M059J (cell line): ENCODE data around the gene NUDT16L1. TPM values are rescaled to one million over a fixed set of nuclear protein-coding genes. Genes with fewer than 3 reads are reported as not detected.

Experiments
- DNase-seq: peaks from one replicate; pipeline ENCODE4 v3.0.0-alpha.2; 2012; ENCODE audit warnings: low read depth
- total RNA-seq: library from RNA; depleted of rRNA; stranded (reverse); fragments of >200 nt; shearing (Covaris generic); gene quantifications from 2 replicates; pipeline ENCODE4 v1.2.3, GENCODE V29; 2014

NUDT16L1 gene
- total RNA-seq, 1 experiment from 2014 or later = 25.7 TPM

DNA sequence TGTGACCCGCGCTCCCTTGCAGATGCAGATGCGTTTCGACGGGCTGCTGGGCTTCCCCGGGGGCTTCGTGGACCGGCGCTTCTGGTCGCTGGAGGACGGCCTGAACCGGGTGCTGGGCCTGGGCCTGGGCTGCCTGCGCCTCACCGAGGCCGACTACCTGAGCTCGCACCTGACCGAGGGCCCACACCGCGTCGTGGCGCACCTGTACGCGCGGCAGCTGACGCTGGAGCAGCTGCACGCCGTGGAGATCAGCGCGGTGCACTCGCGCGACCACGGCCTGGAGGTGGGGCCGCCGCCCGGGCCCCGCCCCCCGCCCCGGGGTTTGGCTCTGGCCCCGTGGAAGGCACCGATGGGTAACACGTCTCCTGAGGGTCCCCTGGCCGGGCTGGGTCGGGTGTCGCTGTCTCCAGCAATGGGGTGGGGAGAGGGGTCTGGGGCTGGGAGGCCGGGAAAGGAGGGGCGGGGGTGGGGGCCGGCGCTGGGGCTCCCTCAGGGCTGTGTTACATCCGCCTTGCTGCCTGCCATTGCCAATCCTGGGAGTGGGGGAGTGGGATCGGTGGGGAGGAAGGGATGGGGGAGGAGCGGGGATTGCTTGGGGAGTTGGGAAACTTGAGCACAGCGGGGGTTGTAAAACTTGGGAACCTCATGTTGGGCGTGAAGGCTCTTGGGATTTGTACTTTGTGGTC is 737 bp downstream of the NUDT16L1 start:
- DNase-seq = peak; percentile 36

DNA sequence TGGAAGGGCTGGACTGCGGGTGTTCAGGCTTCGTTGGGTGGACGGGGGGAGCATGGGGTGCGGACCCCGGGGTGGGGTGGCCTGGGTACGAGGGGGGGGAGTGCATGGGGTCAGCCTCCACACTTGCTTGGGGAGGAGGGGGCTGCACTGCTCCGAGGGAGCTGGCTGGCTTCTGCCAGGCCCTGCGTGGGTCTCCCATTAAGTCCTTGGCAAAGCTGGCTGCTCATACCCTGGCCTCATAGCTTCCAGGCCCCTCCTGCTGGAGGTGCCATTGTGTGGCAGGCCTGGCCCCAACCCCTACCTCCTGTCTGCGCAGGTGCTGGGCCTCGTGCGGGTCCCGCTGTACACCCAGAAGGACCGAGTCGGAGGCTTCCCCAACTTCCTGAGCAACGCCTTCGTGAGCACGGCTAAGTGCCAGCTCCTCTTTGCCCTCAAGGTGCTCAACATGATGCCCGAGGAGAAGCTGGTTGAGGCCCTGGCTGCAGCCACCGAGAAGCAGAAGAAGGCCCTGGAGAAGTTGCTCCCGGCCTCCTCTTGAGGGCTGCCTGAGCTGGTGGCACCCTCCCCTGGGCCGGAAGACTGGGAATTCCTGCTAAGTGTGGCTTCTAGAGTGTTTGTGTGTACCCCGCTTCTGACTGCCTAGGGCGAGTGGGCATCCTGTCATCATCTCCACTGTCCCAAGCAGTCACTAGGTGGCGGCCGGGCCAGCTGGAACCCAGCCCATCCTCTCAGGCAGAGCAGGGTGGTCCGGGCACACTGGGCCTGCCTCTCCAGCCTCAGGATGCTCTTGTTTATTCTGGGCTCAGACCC is 1.5 kb downstream of the NUDT16L1 start:
- DNase-seq = no peak

DNA sequence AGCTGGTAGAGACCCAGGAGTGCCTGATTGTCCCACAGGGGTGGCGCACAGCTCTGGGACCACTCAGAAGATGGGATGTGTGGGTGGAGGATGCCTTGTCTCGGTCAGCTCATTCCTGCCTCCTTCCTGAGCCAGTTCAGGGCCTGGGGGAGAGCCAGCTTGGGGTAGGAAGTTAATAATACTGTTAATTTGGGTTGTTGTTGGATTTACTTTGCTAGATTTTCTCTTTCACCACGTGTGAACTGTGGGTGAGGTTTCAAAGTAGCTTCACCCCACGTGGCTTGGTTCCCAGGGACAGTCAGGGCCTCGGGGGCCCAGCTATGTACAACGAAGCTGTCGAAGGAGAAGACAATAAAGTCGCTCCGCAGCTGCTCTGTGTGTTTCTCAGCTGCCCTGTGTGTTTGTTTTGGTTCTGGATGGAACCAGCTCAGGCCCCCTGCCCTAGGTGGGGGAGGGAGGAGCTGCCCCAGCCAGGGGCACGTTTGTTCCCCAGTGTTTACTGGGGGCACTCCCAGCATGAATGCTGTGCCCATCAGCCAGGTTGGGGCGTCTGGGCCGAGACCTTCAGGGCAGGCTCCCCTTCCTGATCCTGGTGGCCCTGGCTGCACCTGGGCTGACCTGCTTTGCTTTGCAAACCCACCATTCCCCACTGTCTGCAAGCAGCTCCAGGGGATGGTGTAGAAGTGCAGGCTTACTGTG is 2.3 kb downstream of the NUDT16L1 start:
- no peak for DNase-seq

GRCh38 chr16:4696172-4696904 is 3.0 kb downstream of the NUDT16L1 start:
- no peak for DNase-seq

GRCh38 chr16:4696905-4697847 is 3.8 kb downstream of the NUDT16L1 start:
- DNase-seq = no peak

DNA sequence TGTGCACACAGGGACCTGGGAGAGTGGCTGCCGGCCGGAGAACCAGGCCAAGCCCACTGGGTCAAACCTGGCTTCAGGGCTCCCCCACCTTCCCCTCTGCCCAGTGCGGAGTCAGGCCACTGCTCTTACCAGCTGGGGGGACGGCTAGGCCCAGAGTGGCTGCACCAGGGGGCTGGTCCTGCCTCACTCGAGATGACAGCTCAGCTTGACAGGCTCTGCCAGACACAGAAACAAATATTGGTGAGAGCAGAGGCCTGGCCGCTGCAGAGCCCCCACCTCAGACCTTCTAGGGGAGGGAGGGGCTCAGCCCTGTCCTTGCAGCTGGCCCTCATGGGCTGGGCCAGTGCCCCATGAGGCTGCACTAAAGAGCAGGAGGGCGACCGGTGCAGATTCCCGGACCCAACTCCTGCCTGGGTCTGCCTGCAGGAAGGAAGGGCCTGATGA is 4.5 kb downstream of the NUDT16L1 start:
- no peak for DNase-seq

- DNase-seq = no peak
Measured at GRCh38 chr16:4698321-4699045, 5.1 kb downstream of the NUDT16L1 start.

- no peak for DNase-seq
Measured at GRCh38 chr16:4699046-4699556, 5.7 kb downstream of the NUDT16L1 start.

DNA sequence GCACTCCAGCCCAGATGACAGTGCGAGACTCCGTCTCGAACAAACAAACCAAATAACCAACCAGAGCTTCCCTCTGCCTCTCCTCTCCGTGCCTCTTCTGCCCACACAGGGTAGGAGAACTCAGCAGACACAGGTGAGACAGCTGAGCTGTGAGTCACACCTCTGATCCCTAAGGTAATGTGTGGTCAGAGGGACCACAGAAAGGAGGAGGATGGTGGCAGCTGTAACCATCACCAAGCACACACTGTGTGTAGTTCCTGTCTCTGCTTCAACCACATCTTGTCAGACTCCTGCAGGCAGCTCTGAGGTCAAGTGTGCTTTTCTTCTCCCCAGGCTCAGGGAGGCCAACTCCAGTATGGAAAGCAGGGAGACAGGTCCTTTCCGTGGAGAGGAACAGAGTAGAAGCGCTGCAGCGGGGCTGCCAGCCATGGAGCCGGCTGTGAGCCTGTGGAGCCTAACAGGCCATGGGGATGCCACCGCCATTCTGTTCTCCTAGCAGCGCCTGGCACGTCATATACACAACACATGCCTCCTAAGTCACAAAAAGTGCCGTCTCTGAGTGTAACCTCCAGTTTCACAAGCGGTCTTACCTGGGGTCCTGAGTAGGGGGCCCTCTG is 7.1 kb downstream of the NUDT16L1 start:
- no peak for DNase-seq

DNA sequence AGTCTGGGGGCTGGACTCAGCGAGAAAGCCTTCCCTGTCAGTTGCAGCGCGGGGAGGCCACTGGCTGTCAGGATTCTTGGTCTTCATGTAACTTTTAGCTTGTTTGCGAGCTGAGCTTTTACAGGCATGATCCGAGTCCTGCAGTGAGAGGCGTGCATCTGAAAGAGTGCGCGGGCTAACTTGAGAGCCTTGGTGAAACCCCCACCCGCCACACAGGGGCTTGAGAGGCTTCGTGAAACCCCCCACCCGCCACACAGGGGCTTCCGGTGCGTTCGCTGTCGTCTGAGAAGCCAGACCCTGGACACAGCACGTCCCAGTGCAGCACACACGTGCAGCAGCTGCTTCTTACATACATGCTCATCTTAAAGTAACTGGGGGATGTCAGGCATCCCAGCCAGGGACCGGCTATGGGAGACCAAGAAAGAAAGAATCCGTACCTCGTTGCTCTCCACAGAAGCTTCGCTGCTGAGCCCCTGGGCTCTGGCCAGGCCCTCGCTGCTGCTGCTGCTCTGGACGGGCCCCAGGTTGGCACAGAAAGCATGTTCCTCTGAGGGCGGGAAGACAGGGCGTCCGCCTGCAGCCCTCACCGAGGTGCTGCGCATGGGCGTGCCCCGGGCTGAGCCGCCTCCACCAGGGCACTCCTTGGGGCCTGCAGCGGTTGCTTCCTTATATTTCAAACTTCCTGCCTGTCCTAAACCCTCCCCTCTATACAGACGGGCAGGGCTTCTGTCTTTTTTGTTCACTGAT is 7.8 kb downstream of the NUDT16L1 start:
- no peak for DNase-seq

DNA sequence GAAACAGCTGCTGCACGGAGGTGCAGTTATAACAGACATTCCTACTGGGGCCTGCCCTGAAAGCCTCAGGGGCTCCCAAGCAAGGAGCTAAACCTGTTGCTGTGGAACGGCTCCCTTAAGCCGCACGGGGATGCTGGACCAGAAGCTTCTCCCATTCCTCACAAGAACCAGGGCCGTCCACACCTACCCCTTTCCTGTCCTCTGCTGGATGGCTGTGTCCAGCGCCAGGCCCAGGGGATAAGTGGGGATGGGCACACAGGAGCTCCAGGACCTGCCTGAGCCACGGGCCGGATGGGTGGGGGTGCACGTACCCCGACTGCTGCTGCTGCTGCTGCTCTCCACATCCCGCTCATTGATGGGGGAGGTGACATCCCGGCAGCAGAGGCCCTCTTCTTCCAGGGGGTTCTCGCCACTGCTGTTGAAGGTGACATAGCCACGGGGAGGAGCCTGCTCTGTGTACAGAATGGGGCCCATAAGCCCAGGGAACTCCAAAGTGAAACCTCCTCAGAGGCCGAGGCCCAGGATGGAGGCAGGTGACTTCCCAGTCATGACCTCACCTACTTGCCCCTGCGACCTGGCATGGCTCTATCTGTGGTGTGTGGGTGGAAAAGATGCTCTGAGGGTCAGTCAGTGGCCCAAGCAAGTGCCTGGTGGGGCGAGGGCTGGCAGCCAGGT is 8.6 kb downstream of the NUDT16L1 start:
- no peak for DNase-seq

DNA sequence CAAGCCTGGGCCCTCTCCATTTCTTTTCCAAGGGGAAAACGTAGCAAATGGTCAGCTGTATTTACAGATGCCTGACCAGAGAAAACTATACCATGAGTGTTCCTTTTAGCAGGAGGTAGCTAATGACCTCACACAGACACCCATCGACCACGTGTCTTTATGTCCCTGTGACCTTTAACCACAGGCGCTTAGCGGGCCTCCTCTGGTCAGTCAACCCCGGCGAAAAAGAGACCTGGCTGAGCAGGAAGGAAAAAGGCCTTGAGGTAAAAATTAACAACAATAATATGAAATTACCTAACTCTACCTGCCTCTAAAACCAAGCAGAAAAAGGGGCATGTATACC is 9.1 kb downstream of the NUDT16L1 start:
- DNase-seq = no peak

DNA sequence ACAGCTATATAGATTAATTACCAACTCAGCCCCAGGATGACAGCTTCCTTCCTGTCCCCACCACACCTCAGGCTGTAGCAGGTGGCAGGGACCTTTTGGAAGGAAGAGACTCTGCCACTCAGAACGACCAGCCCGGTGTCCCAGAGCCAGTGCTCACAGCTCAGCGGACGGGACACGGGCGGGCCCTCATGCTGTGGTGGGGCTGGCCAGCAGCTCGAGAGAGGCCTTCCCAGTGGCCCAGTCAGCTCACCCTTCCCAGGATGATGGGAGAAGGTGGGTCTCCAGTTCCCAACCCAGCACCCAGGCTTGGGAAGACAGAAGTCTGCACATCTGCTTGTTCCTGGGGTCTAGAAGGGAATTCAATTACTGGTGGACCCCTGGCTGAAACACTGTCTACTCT is 10.5 kb downstream of the NUDT16L1 start:
- no peak for DNase-seq

GRCh38 chr16:4704491-4704890 is 11.1 kb downstream of the NUDT16L1 start:
- DNase-seq = no peak

GRCh38 chr16:4704913-4705312 is 11.6 kb downstream of the NUDT16L1 start:
- DNase-seq = no peak

DNA sequence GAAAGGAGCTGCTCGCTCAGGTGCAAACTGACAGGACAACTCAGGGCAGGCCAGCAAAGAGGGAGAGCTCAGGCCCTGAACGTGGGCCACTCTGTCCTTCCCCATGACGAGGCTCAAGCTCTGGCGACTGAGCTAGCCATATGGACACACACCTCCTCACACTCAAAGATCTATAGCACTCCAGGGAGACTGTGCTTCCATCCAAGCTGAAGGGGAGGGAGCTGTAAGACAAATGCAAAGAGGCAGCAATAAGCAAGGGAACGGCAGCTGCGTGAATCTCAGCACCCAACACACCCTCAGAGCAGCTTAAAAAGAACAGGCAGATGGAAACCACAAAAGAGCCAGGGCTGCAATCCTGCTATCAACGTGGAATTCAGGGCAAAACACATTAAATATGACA is 13.5 kb downstream of the NUDT16L1 start:
- no peak for DNase-seq

GRCh38 chr16:4709481-4709880 is 16.1 kb downstream of the NUDT16L1 start:
- peak; percentile 21 for DNase-seq
